Skeletal muscle tissue (tissue), 4 donors: ENCODE results near the gene PRLH. TPM values are rescaled to one million over a fixed set of nuclear protein-coding genes. Genes with fewer than 3 reads are reported as not detected.

Experiments
- H3K27ac ChIP-seq: one replicate; pipeline ENCODE4 v1.7.0; 2013; ENCODE audit warnings: mild to moderate bottlenecking, low read depth, low read length, inconsistent platforms
- H3K27me3 ChIP-seq, 3 donors: one replicate each; pipeline ENCODE4 v1.7.0; 2013; ENCODE audit warnings: low read length in 3 of 3; ENCODE audit not compliant: control insufficient read depth in 3 of 3, insufficient read depth in 3 of 3
- H3K36me3 ChIP-seq, 3 donors: one replicate each; pipeline ENCODE4 v1.7.0; 2013; ENCODE audit warnings: low read length in 3 of 3; ENCODE audit not compliant: control insufficient read depth in 3 of 3, insufficient read depth in 3 of 3
- H3K4me1 ChIP-seq, 3 donors: one replicate each; pipeline ENCODE4 v1.7.0; 2013; ENCODE audit warnings: low read length in 3 of 3, mild to moderate bottlenecking in 3 of 3; ENCODE audit not compliant: control insufficient read depth in 3 of 3, insufficient read depth in 3 of 3
- H3K4me3 ChIP-seq, 3 donors: one replicate each; pipeline ENCODE4 v1.7.0; 2013; ENCODE audit warnings: low read length in 3 of 3
- H3K9ac ChIP-seq, 3 donors: one replicate each; pipeline ENCODE4 v1.7.0; 2013; ENCODE audit warnings: low read length in 3 of 3, mild to moderate bottlenecking in 3 of 3, moderate library complexity in 2 of 3, low read depth in 1 of 3
- H3K9me3 ChIP-seq, 3 donors: one replicate each; pipeline ENCODE4 v1.7.0; 2013; ENCODE audit warnings: low read length in 3 of 3; ENCODE audit not compliant: control insufficient read depth in 3 of 3
- total RNA-seq: library from RNA; depleted of rRNA; stranded (reverse); fragments of >200 nt; gene quantifications from one replicate; pipeline ENCODE4 v1.2.3, GENCODE V29; 2014
- donor health status: Osteomylitis.

PRLH gene
- total RNA-seq, 1 donor from 2014 or later, result not detected

GRCh38 chr2:237561221-237561620, 5.2 kb upstream of the PRLH start:
- Histone ChIP-seq H3K36me3 (no peaks in the 10 kb centered on the region), H3K4me1 (peaks cover 10 to 14% (median 14%) of the 10 kb centered on the region in 3 donors), H3K27me3 (peaks cover 13 to 21% (median 20%) of the 10 kb centered on the region in 3 donors), H3K4me3 (no peak overlapping the region), H3K9ac (no peak overlapping the region), H3K9me3 (no peaks in the 10 kb centered on the region), H3K27ac (no peak overlapping the region)

- Histone ChIP-seq H3K9me3 (no peaks in the 10 kb centered on the region), H3K36me3 (no peaks in the 10 kb centered on the region), H3K4me1 (peaks cover 8 to 11% (median 10%) of the 10 kb centered on the region in 3 donors), H3K9ac (no peak overlapping the region), H3K27ac (no peak overlapping the region), H3K4me3 (no peak overlapping the region), H3K27me3 (peaks cover 13 to 27% (median 26%) of the 10 kb centered on the region in 3 donors)
These were observed 2.6 kb upstream of the PRLH start for GRCh38 chr2:237563816-237564215.

DNA sequence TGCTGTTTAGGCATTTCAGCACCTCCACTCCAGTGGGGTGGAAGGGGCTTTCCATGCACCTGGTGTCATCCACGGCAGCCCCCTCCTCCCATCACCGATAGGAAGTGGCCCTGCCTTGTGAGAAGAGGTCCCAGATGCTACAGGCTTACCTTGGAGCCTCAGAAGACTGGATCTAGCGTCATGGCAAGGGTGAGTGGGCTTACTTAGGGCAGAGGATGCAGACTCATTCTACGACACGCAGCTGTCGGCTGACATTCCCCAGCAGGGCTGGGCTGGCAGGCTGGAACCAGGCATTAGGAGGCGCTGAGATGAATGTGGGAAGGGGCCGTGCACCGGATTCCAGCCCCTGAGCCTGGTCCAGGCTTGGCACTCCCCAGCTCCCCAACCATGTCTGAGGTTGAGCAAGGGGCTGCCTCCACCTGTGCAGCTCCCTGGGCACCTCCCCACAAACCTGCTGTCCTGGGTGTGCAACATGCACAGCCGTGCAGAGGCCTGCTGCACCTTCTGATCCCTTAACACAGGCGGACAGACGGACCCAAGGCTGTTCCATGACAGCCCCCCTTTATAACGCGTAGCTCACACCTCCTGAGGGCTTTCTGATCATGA, 1.7 kb upstream of the PRLH start:
- Histone ChIP-seq H3K27me3 (peaks cover 13 to 27% (median 26%) of the 10 kb centered on the region in 3 donors), H3K4me3 (no peak overlapping the region), H3K9ac (no peak overlapping the region), H3K36me3 (no peaks in the 10 kb centered on the region), H3K4me1 (peaks cover 0 to 3% (median 2%) of the 10 kb centered on the region in 3 donors), H3K27ac (no peak overlapping the region), H3K9me3 (no peaks in the 10 kb centered on the region)

DNA sequence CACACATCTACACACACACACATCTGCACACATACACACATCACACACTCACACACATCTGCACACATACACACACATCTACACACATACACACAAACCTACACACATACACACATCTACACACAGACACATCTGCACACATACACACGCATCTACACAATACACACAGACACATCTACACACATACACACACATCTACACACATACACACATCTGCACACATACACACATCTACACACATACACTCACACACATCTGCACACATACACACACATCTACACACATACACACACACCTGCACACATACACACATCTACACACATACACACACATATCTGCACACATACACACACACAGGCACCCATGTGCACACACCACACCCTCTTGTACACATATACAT, 400 bp upstream of the PRLH start:
- Histone ChIP-seq H3K4me1 (no peaks in the 10 kb centered on the region), H3K36me3 (no peaks in the 10 kb centered on the region), H3K4me3 (no peak overlapping the region), H3K9me3 (no peaks in the 10 kb centered on the region), H3K27ac (no peak overlapping the region), H3K27me3 (peaks cover 13 to 27% (median 26%) of the 10 kb centered on the region in 3 donors), H3K9ac (no peak overlapping the region)

- H3K27me3 ChIP-seq, result peaks cover 13 to 27% (median 26%) of the 10 kb centered on the region in 3 donors
- no peaks in the 10 kb centered on the region for H3K9me3 ChIP-seq
- H3K27ac ChIP-seq, result no peak overlapping the region
- peaks cover 8 to 11% (median 9%) of the 10 kb centered on the region in 3 donors for H3K4me1 ChIP-seq
- H3K4me3 ChIP-seq, result no peak overlapping the region
- no peak overlapping the region for H3K9ac ChIP-seq
- H3K36me3 ChIP-seq, result no peaks in the 10 kb centered on the region
These were observed 1.1 kb downstream of the PRLH start for GRCh38 chr2:237567276-237568029.

- Histone ChIP-seq H3K9me3 (no peaks in the 10 kb centered on the region), H3K36me3 (no peaks in the 10 kb centered on the region), H3K4me1 (peaks cover 11 to 14% (median 13%) of the 10 kb centered on the region in 3 donors), H3K27me3 (peaks cover 13 to 25% (median 24%) of the 10 kb centered on the region in 3 donors), H3K4me3 (no peak overlapping the region), H3K9ac (no peak overlapping the region), H3K27ac (no peak overlapping the region)
These were observed 1.8 kb downstream of the PRLH start for GRCh38 chr2:237568121-237568660.

- no peaks in the 10 kb centered on the region for H3K9me3 ChIP-seq
- peaks cover 11 to 14% (median 13%) of the 10 kb centered on the region in 3 donors for H3K4me1 ChIP-seq
- H3K36me3 ChIP-seq, result no peaks in the 10 kb centered on the region
- H3K27me3 ChIP-seq, result peaks cover 10 to 18% (median 17%) of the 10 kb centered on the region in 3 donors
- no peak overlapping the region for H3K27ac ChIP-seq
- H3K9ac ChIP-seq, result no peak overlapping the region
- H3K4me3 ChIP-seq, result no peak overlapping the region
These were observed 2.7 kb downstream of the PRLH start for GRCh38 chr2:237569041-237569440.

DNA sequence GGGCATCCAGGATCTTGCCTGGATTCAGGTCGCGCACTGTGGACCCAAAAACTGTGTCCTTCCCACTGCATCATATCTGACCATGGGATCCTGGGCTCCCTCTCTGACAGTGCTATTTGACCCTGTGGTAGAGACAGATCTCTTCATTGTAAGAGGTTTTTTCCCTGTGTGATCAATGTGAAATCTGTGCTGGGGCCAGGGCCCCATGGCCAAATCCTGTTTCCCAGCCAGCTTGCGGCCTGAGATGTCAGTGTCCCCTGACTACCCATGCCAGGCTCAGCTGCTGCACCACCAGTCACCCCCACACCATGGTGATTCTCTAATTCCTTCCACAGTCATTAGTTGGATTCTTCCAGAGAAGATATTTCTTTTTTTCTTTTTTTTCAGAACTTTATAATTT, 3.5 kb downstream of the PRLH start:
- Histone ChIP-seq H3K4me3 (no peak overlapping the region), H3K9me3 (no peaks in the 10 kb centered on the region), H3K36me3 (no peaks in the 10 kb centered on the region), H3K27ac (no peak overlapping the region), H3K27me3 (peaks cover 1 to 9% (median 9%) of the 10 kb centered on the region in 3 donors), H3K4me1 (peaks cover 11 to 16% (median 13%) of the 10 kb centered on the region in 3 donors), H3K9ac (no peak overlapping the region)

GRCh38 chr2:237570776-237571335, 4.5 kb downstream of the PRLH start:
- no peak overlapping the region for H3K27ac ChIP-seq
- H3K4me3 ChIP-seq, result no peak overlapping the region
- H3K4me1 ChIP-seq, result peaks cover 11 to 18% (median 13%) of the 10 kb centered on the region in 3 donors
- H3K9ac ChIP-seq, result no peak overlapping the region
- no peaks in the 10 kb centered on the region for H3K9me3 ChIP-seq
- H3K27me3 ChIP-seq, result peaks cover 0 to 7% (median 6%) of the 10 kb centered on the region in 3 donors
- no peaks in the 10 kb centered on the region for H3K36me3 ChIP-seq
